HUDEP-2 (cell line): Measurements from ENCODE around the gene P2RY8.
"Not testable (repeated sequence)": the region's sequence is repeated elsewhere in the genome, so short reads cannot be mapped to it uniquely, and the experiment has no call there.

Experiments
- DNase-seq, 76 experiments: peaks; one replicate each; lab custom pipeline; 2025; ENCODE audit not compliant: unreplicated experiment in 76 of 76; lab: John Stamatoyannopoulos, UW

The P2RY8 gene

GRCh38 chrX:1537031-1537715 lies at the start of gene P2RY8:
P2RY8 (minus strand) TSS chrX:1537185; CDS start chrX:1466558, 70,627 bp downstream.
- DNase-seq = peak in 71 of 76 experiments; percentile 1 to 88 (median 51)

GRCh38 chrX:1584237-1585011 lies 47.4 kb upstream of the P2RY8 start:
- DNase-seq = no peak

GRCh38 chrX:1582686-1583437 lies 45.9 kb upstream of the P2RY8 start:
- DNase-seq = no peak

GRCh38 chrX:1581132-1581531 lies 44.1 kb upstream of the P2RY8 start:
- peak in 70 of 76 experiments; percentile 2 to 87 (median 52) for DNase-seq

- DNase-seq = no peak
Measured at GRCh38 chrX:1578511-1579173, 41.7 kb upstream of the P2RY8 start.

GRCh38 chrX:1577845-1578244 lies 40.9 kb upstream of the P2RY8 start:
- DNase-seq = no peak

- DNase-seq = no peak
Measured at GRCh38 chrX:1576201-1576992, 39.4 kb upstream of the P2RY8 start.

- DNase-seq = not testable (repeated sequence)
Measured at GRCh38 chrX:1574181-1574580, 37.2 kb upstream of the P2RY8 start.

GRCh38 chrX:1564750-1565683 lies 28.0 kb upstream of the P2RY8 start:
- DNase-seq = no peak

GRCh38 chrX:1564077-1564476 lies 27.1 kb upstream of the P2RY8 start:
- not testable (repeated sequence) for DNase-seq

- DNase-seq = no peak
Measured at GRCh38 chrX:1561164-1561563, 24.2 kb upstream of the P2RY8 start.

- no peak for DNase-seq
Measured at GRCh38 chrX:1558761-1559468, 21.9 kb upstream of the P2RY8 start.

GRCh38 chrX:1557442-1557841 lies 20.5 kb upstream of the P2RY8 start:
- not testable (repeated sequence) for DNase-seq

GRCh38 chrX:1555370-1555769 lies 18.4 kb upstream of the P2RY8 start:
- DNase-seq = no peak

GRCh38 chrX:1554469-1555210 lies 17.7 kb upstream of the P2RY8 start:
- no peak for DNase-seq

- no peak for DNase-seq
Measured at GRCh38 chrX:1551959-1552546, 15.1 kb upstream of the P2RY8 start.

GRCh38 chrX:1546691-1547251 lies 9.8 kb upstream of the P2RY8 start:
- no peak for DNase-seq
